H1 (cell line): ENCODE measurements around the gene CDHR2. TPM values are rescaled to one million over a fixed set of nuclear protein-coding genes. Genes with fewer than 3 reads are reported as not detected.

Experiments used
- CHD2 ChIP-seq: IDR thresholded peaks from 2 replicates; pipeline ENCODE4 v1.6.1; 2012; ENCODE audit warnings: low read length, improper control_type of control experiment
- EZH2 ChIP-seq: fragments of 200-600 bp; sonication (generic); IDR thresholded peaks from 2 replicates; pipeline ENCODE4 v1.7.1; 2012; ENCODE audit warnings: low read depth, mild to moderate bottlenecking, moderate library complexity, low read length, inconsistent platforms; ENCODE audit not compliant: severe bottlenecking
- HDAC2 ChIP-seq, 2 experiments: fragments of 300-600 bp in 1 of 2; sonication (generic) in 1 of 2; IDR thresholded peaks; 2 replicates each; pipeline ENCODE4 v1.6.1; 2011 to 2012; ENCODE audit warnings: low read depth in 2 of 2, low read length in 2 of 2, mild to moderate bottlenecking in 2 of 2, moderate library complexity in 2 of 2, borderline replicate concordance in 1 of 2, inconsistent platforms in 1 of 2
- JUND ChIP-seq: IDR thresholded peaks from 2 replicates; pipeline ENCODE4 v1.6.1; 2011; ENCODE audit warnings: mild to moderate bottlenecking, improper control_type of control experiment, low read length
- KDM5A ChIP-seq: fragments of 200-600 bp; IDR thresholded peaks from 2 replicates; pipeline ENCODE4 v1.7.1; 2012; ENCODE audit warnings: mild to moderate bottlenecking, low read length, inconsistent platforms, mixed read lengths
- RAD21 ChIP-seq, 2 experiments: IDR thresholded peaks in 1 of 2; conservative IDR thresholded peaks in 1 of 2; 2 replicates each; pipeline ENCODE4 v1.6.1; 2011; ENCODE audit warnings: low read depth in 2 of 2, low read length in 2 of 2, improper control_type of control experiment in 1 of 2, inconsistent platforms in 1 of 2, mild to moderate bottlenecking in 1 of 2, moderate library complexity in 1 of 2
- TAF7 ChIP-seq: optimal IDR thresholded peaks from 2 replicates; pipeline ENCODE3; 2011; ENCODE audit warnings: low read depth, mild to moderate bottlenecking, inconsistent platforms, low read length, moderate library complexity, borderline replicate concordance
- TEAD4 ChIP-seq: IDR thresholded peaks from 2 replicates; pipeline ENCODE4 v1.6.1; 2012; ENCODE audit warnings: low read depth, low read length, inconsistent platforms, mixed read lengths
- YY1 ChIP-seq: IDR thresholded peaks from 2 replicates; pipeline ENCODE4 v1.6.1; 2011; ENCODE audit warnings: low read depth, mild to moderate bottlenecking, low read length
- polyA plus RNA-seq, 7 experiments: library from polyadenylated mRNA; depleted of rRNA in 3 of 7; stranded (reverse) in 5 of 7; unstranded in 2 of 7; fragments of >200 nt in 5 of 7; fragments of 200-250 nt in 2 of 7; gene quantifications; 1 replicate in 5 of 7; 2 replicates in 1 of 7; 4 replicates in 1 of 7; pipeline versions ENCODE4 v1.2.1 to v1.2.3, GENCODE V29; 2011 to 2013; ENCODE audit warnings: missing spikeins in 2 of 7, mixed read lengths in 2 of 7
- total RNA-seq: library from RNA; stranded (reverse); fragmentation: NEBNext Ultra II Directional; extraction: Animal tissue kit (Norgen Biotek cat#: 25700); gene quantifications from 2 replicates; pipeline ENCODE4 v1.2.1, GENCODE V29; 2021
- TF ChIP-seq, protein P1 (sequence below): fragments of 300-600 bp; sonication (generic); IDR thresholded peaks from 2 replicates; pipeline ENCODE4 v1.7.1; 2012; ENCODE audit warnings: low read length, moderate library complexity, mild to moderate bottlenecking, inconsistent platforms; ENCODE audit not compliant: insufficient replicate concordance

CDHR2 gene
- total and polyA plus RNA-seq, 2 of the 8 experiments (the other 6 are each of a cell fraction or from before 2014, with no cell fraction given): 0.02 to 0.43 TPM

DNA sequence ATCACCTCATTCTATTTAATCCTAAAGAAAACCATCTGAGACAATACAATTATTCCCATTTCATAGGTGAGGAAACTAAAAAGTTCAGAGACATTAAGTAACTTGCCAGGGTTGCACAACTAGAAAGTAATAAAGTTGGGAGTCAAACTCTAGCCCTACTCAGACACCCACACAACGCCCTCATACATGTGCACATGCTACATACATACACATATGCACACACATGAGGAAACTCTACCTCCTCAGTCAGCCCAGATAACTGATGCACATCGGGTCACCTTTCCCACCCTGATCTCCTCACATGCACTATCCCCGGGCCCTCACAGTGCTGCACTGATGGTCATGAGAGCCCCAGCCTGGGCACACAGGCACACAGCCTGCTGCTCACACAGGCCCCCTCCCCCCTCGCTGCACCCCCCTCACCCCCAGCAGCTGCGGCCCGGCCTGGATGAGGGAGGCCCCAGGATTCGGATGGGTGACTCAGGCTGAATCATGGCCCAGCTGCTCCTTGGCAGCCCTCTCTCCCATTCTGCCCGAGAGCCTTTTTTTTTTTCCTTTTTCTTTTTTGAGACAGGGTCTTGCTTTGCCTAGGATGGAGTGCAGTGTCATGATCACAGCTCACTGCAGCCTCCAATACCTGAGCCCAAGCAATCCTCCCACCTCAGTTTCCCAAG, 65.8 kb downstream of the CDHR2 start (continued):
- TF ChIP-seq, protein P1, sequence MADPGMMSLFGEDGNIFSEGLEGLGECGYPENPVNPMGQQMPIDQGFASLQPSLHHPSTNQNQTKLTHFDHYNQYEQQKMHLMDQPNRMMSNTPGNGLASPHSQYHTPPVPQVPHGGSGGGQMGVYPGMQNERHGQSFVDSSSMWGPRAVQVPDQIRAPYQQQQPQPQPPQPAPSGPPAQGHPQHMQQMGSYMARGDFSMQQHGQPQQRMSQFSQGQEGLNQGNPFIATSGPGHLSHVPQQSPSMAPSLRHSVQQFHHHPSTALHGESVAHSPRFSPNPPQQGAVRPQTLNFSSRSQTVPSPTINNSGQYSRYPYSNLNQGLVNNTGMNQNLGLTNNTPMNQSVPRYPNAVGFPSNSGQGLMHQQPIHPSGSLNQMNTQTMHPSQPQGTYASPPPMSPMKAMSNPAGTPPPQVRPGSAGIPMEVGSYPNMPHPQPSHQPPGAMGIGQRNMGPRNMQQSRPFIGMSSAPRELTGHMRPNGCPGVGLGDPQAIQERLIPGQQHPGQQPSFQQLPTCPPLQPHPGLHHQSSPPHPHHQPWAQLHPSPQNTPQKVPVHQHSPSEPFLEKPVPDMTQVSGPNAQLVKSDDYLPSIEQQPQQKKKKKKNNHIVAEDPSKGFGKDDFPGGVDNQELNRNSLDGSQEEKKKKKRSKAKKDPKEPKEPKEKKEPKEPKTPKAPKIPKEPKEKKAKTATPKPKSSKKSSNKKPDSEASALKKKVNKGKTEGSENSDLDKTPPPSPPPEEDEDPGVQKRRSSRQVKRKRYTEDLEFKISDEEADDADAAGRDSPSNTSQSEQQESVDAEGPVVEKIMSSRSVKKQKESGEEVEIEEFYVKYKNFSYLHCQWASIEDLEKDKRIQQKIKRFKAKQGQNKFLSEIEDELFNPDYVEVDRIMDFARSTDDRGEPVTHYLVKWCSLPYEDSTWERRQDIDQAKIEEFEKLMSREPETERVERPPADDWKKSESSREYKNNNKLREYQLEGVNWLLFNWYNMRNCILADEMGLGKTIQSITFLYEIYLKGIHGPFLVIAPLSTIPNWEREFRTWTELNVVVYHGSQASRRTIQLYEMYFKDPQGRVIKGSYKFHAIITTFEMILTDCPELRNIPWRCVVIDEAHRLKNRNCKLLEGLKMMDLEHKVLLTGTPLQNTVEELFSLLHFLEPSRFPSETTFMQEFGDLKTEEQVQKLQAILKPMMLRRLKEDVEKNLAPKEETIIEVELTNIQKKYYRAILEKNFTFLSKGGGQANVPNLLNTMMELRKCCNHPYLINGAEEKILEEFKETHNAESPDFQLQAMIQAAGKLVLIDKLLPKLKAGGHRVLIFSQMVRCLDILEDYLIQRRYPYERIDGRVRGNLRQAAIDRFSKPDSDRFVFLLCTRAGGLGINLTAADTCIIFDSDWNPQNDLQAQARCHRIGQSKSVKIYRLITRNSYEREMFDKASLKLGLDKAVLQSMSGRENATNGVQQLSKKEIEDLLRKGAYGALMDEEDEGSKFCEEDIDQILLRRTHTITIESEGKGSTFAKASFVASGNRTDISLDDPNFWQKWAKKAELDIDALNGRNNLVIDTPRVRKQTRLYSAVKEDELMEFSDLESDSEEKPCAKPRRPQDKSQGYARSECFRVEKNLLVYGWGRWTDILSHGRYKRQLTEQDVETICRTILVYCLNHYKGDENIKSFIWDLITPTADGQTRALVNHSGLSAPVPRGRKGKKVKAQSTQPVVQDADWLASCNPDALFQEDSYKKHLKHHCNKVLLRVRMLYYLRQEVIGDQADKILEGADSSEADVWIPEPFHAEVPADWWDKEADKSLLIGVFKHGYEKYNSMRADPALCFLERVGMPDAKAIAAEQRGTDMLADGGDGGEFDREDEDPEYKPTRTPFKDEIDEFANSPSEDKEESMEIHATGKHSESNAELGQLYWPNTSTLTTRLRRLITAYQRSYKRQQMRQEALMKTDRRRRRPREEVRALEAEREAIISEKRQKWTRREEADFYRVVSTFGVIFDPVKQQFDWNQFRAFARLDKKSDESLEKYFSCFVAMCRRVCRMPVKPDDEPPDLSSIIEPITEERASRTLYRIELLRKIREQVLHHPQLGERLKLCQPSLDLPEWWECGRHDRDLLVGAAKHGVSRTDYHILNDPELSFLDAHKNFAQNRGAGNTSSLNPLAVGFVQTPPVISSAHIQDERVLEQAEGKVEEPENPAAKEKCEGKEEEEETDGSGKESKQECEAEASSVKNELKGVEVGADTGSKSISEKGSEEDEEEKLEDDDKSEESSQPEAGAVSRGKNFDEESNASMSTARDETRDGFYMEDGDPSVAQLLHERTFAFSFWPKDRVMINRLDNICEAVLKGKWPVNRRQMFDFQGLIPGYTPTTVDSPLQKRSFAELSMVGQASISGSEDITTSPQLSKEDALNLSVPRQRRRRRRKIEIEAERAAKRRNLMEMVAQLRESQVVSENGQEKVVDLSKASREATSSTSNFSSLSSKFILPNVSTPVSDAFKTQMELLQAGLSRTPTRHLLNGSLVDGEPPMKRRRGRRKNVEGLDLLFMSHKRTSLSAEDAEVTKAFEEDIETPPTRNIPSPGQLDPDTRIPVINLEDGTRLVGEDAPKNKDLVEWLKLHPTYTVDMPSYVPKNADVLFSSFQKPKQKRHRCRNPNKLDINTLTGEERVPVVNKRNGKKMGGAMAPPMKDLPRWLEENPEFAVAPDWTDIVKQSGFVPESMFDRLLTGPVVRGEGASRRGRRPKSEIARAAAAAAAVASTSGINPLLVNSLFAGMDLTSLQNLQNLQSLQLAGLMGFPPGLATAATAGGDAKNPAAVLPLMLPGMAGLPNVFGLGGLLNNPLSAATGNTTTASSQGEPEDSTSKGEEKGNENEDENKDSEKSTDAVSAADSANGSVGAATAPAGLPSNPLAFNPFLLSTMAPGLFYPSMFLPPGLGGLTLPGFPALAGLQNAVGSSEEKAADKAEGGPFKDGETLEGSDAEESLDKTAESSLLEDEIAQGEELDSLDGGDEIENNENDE: no peak
- no peak for TF ChIP-seq RAD21 (IDR thresholded peaks at IDR 0.05 in 1 of 2, conservative IDR thresholded peaks at IDR 0.05 in 1 of 2; ENCODE audit: low read depth in 2 of 2, low read length in 2 of 2)
- TF ChIP-seq KDM5A: no peak
- TF ChIP-seq JUND: no peak
- TF ChIP-seq HDAC2 (IDR thresholded peaks at IDR 0.05; ENCODE audit: borderline replicate concordance in 1 of 2, low read depth in 2 of 2, low read length in 2 of 2): no peak
- no peak for TF ChIP-seq EZH2
- no peak for TF ChIP-seq TEAD4
- no peak for TF ChIP-seq YY1
- no peak for TF ChIP-seq CHD2
- no peak for TF ChIP-seq TAF7
